ENCODE results near the gene GGCX.

Gene GGCX

GRCh38 chr2:85536479-85536878 lies 24.8 kb downstream of the GGCX start:
- DNase-seq (ENCODE audit: low spot score), result no peak
- in situ Hi-C loops (cut with MboI; ENCODE audit: low sequenced_read_pairs, unreplicated experiment), result no loop called here
- no peak for TF ChIP-seq CTCF (IDR thresholded peaks at IDR 0.05; ENCODE audit: borderline replicate concordance, control extremely low read depth, extremely low read depth, insufficient read depth, missing control alignments)

- no peak for TF ChIP-seq CTCF (IDR thresholded peaks at IDR 0.05; ENCODE audit: borderline replicate concordance, control extremely low read depth, extremely low read depth, insufficient read depth, missing control alignments)
- no peak for DNase-seq (ENCODE audit: low spot score)
- in situ Hi-C loops (cut with MboI; ENCODE audit: low sequenced_read_pairs, unreplicated experiment), result no loop called here
Measured at GRCh38 chr2:85534881-85535280, 26.4 kb downstream of the GGCX start.

- in situ Hi-C loops (cut with MboI; ENCODE audit: low sequenced_read_pairs, unreplicated experiment), result no loop called here
- DNase-seq (ENCODE audit: low spot score), result no peak
- no peak for TF ChIP-seq CTCF (IDR thresholded peaks at IDR 0.05; ENCODE audit: borderline replicate concordance, control extremely low read depth, extremely low read depth, insufficient read depth, missing control alignments)
Measured at GRCh38 chr2:85534099-85534498, 27.2 kb downstream of the GGCX start.

DNA sequence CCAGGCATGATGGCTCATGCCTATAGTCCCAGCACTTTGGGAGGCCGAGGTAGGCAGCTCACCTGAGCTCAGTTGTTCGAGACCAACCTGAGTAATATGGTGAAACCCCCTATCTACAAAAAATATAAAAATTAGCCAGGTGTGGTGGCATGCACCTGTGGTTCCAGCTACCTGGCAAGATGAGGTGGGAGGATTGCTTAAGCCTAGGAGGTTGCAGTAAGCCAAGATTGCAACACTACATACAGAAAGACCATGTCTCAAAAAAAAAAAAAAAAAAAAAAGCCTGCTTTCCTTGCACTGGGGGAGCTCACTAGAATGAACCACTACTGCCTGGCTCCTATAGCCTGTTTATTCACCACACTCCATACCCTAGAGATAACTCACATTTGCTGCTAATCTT lies 29.7 kb downstream of the GGCX start:
- DNase-seq (ENCODE audit: low spot score), result no peak
- TF ChIP-seq CTCF (IDR thresholded peaks at IDR 0.05; ENCODE audit: borderline replicate concordance, control extremely low read depth, extremely low read depth, insufficient read depth, missing control alignments), result no peak
- in situ Hi-C loops (cut with MboI; ENCODE audit: low sequenced_read_pairs, unreplicated experiment), result no loop called here

DNA sequence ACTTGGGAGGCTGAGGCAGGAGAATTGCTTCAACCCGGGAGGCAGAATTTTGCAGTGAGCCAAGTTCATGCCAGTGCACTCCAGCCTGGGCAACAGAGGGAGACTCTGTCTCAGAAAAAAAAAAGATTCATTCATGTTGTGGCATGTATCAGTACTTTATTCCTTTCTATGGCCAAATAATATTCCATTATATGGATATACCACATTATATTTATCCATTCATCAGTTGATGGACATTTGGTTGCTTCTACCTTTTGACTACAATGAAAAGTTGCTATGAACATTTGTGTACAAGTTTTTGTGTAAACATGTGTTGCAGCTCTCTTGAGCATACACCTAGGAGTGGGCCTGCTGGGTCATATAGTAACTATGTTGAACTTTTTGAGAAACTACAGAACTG lies 31.5 kb downstream of the GGCX start:
- no peak for DNase-seq (ENCODE audit: low spot score)
- no peak for TF ChIP-seq CTCF (IDR thresholded peaks at IDR 0.05; ENCODE audit: borderline replicate concordance, control extremely low read depth, extremely low read depth, insufficient read depth, missing control alignments)
- in situ Hi-C loops (cut with MboI; ENCODE audit: low sequenced_read_pairs, unreplicated experiment), result no loop called here

DNA sequence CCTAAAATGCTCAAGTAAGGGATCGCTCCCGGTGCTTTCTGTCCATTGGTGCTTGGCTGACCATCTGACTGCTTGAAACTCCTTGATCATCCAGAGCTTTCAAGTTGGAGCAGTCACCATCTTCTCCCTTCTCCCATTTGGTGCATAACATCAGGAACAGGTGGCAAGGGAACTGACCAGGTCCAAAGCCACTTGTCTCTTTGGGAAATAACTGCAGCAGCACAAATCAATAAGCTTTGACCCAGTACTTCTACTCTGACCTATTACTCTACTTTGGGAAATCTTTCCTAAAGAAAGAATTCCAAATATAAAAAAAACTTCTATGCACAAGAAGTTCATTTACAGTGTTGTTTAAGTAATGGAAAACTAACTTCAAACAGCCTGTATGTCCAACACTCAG lies 32.9 kb downstream of the GGCX start:
- no peak for DNase-seq (ENCODE audit: low spot score)
- in situ Hi-C loops (cut with MboI; ENCODE audit: low sequenced_read_pairs, unreplicated experiment), result no loop called here
- no peak for TF ChIP-seq CTCF (IDR thresholded peaks at IDR 0.05; ENCODE audit: borderline replicate concordance, control extremely low read depth, extremely low read depth, insufficient read depth, missing control alignments)

DNA sequence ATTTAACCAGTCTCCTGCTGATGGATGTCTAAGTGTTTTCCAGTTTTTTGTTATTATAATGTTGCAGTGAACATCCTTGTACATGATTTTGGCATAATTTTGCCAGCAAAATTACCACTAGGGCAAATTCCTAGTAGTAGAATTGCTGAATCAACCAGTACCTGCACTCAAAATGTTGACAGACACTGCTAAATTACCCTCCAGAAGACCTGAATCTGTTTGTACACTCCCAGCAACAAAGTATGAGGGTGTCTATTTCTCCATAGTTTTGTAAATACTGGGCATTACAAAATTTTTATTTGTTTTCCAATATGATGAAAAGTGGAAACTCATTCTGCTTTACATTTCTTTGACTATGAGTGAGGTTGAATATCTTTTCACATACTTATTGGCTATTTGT lies 33.5 kb downstream of the GGCX start:
- no peak for DNase-seq (ENCODE audit: low spot score)
- in situ Hi-C loops (cut with MboI; ENCODE audit: low sequenced_read_pairs, unreplicated experiment), result no loop called here
- no peak for TF ChIP-seq CTCF (IDR thresholded peaks at IDR 0.05; ENCODE audit: borderline replicate concordance, control extremely low read depth, extremely low read depth, insufficient read depth, missing control alignments)

Data from GM13976 (cell line).